Stimulated activated CD4-positive, alpha-beta T cell treated with anti-CD3 and anti-CD28 coated beads, TNF-alpha, amount 100 ng/mL, for 1 hour (primary cell): ENCODE data around the gene TYW1B.
"Not testable (repeated sequence)": the region's sequence is repeated elsewhere in the genome, so short reads cannot be mapped to it uniquely, and the experiment has no call there.

ENCODE experiments used
- DNase-seq, 3 donors: peaks; one replicate each; pipeline ENCODE4 v3.0.0-alpha.2; 2020; ENCODE audit warnings: low read depth in 3 of 3, low spot score in 1 of 3

TYW1B gene

GRCh38 chr7:72754312-72754711 lies 73.7 kb downstream of the TYW1B start:
- DNase-seq, result no peak

- DNase-seq, result no peak
These were observed 74.2 kb downstream of the TYW1B start for GRCh38 chr7:72753781-72754180.

GRCh38 chr7:72753229-72753628 lies 74.8 kb downstream of the TYW1B start:
- not testable (repeated sequence) for DNase-seq

GRCh38 chr7:72751978-72752377 lies 76.0 kb downstream of the TYW1B start:
- DNase-seq, result no peak

DNA sequence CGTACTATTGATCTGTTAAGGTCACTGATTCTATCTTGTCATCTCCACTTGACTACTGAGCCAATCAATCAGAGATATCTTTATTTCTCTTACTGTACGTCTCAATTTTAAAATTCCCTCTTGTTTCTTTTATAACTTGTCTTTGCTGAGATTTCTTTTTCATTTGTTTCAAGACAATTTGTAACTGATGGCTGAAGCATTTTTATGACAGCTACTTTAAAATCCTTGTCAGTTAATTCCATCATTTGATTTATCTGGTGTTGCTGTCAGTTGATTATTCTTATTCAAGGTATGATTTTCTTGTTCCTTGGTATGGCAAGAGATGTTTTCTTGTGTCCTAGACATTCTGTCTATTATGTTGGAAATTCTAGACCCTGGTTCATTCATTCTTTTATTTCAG lies 76.6 kb downstream of the TYW1B start:
- no peak for DNase-seq

DNA sequence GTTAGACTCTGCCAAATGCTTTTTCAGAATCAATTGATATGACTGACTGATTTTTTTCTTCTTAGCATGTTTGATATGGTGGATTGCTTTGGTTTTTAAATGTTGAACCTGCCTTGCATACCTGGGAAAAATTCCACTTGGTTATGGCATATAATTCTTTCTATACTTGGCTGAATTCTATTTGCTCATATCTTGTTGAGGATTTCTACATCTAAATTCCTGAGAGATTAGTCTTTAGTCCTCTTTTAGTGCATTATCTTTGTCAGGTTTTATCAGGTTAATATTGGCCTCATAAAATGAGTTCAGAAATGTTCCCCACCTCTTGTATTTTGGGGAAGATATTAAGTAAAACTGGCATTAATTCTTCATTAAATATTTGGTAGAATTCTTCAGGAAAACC lies 79.4 kb downstream of the TYW1B start:
- DNase-seq, result not testable (repeated sequence)

DNA sequence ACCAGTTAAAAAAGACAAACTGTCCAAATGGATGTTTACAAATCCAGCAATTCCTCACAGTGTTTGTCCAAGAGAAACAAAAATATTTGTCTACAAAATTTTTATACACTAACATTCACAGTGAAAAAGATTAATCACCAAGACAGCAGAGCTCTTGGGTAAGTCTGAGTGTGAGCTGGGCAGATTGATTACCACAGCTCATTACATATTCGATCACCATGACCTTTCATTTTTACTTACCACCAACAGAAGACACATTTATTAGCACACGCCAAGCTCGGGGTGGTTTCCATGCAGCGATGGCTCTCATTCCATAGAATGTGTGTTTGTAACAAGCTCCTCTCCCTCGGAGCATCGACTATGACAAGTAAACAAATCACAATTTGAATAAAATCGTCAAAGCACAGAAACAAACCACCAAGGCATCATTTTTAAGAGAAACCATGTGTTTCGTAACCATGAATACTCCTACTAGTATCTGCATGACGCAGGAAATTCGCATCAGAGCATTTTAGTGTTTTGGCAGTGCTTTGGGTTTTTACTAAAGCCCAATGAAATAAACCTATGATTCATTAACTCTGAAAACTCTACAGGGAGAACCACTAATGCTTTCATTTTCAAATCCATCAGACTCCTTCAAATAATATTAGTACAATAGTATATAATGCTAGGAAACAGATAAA lies 83.6 kb downstream of the TYW1B start:
- DNase-seq, result not testable (repeated sequence)

- not testable (repeated sequence) for DNase-seq
These were observed 84.2 kb downstream of the TYW1B start for GRCh38 chr7:72743801-72744200.

DNA sequence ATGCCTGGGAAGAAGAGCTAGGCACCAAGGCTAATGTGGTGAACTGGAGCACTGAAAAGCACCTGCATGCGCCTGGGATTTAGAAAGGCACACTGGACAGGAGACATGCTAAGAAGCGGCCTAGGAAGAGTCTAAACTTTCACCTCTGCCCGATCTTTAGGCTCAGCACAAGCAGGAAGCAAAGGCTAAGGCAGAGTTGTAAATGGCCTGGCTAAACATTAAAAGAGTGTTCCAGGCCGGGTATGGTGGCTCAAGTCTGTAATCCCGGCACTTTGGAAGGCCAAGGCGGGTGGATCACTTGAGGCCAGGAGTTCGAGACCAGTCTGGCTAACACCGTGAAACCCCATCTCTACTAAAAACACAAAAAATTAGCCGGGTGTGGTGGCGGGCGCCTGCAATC lies 88.3 kb downstream of the TYW1B start:
- DNase-seq, result not testable (repeated sequence)

DNA sequence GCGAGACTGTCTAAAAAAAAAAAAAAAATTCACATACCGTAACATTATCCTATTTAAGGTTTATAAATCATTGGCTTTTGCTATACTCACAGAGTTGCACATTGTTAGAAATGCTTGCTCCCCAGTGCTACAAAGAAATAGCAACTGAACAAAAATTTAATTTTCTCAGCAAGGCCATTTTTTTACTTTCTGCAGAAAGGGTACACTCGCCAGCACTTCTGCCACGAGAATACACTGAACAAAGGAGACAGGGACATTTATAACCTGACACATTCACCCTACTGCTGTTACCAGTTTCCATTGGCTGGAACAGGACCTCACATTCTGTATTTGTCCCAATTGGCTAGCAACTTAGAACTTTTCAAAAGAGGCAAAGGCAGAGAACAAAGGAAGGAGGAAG lies 92.1 kb downstream of the TYW1B start:
- not testable (repeated sequence) for DNase-seq

- DNase-seq, result not testable (repeated sequence)
These were observed 97.2 kb downstream of the TYW1B start for GRCh38 chr7:72730815-72731214.

DNA sequence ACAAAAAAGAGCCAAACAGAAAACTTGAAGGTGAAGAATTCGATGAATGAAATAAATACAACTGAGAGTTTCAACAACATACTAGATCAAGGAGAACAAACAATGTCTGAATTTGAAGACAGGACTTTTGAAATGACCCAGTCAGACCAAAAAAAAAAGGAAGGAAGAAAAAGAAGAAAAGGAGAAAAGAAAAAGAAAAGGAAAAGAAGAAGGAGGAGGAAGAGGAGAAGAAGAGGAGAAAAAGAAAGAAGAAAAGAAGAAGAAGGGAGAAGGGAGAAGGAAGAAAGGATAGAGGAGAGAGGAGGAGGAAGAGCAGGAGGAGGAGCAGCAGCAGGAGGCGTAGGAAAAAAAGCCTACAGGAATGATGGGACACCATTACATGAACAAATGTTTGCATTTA lies 97.6 kb downstream of the TYW1B start:
- DNase-seq, result not testable (repeated sequence)

DNA sequence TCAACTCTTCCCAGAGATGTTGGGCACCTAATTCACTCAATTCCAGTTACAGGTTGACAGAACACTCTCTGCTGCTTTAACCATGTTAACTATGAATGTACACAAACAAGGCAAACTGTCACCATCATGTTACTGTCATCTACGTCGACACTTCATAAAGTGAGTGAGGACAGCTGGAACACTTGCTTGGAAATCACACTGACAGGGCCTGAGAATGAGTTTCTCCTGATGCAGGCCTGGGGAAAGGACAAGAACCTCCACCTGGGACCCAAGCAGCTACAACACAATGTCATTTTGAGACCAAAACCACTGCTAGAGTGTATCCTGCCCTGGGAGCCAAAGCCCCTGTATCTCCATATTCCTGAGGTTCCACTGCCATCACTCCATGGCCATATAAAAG lies 98.9 kb downstream of the TYW1B start:
- DNase-seq, result not testable (repeated sequence)

- DNase-seq, result not testable (repeated sequence)
These were observed 105.3 kb downstream of the TYW1B start for GRCh38 chr7:72722694-72723093.

- DNase-seq, result not testable (repeated sequence)
These were observed 107.1 kb downstream of the TYW1B start for GRCh38 chr7:72720890-72721289.

DNA sequence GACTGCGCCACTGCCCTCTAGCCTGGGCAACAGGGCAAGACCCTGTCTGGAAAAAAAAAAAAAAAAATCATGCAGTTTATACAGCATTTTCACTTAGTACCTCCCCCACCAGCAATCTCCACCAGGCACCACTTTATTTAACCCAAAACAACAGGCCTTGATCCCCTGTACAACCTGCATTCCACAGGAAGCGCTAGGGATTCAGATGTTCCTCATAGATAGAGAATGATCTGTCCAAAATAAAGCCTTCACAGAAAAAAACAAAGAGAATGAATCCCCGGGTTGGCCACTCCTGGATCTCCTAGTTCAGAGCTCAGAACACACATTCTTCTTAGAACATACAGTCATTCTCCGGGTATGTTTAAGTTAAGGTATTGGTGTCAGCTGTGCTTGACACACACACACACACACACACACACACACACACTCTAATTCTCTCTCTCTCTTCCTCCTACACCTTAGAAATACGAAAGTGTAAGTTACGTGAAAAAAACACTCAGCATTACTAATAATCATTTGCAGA lies 110.7 kb downstream of the TYW1B start:
- DNase-seq, result not testable (repeated sequence)

GRCh38 chr7:72711927-72712326 lies 116.1 kb downstream of the TYW1B start:
- DNase-seq, result not testable (repeated sequence)

- no peak for DNase-seq
These were observed 117.0 kb downstream of the TYW1B start for GRCh38 chr7:72710983-72711382.

DNA sequence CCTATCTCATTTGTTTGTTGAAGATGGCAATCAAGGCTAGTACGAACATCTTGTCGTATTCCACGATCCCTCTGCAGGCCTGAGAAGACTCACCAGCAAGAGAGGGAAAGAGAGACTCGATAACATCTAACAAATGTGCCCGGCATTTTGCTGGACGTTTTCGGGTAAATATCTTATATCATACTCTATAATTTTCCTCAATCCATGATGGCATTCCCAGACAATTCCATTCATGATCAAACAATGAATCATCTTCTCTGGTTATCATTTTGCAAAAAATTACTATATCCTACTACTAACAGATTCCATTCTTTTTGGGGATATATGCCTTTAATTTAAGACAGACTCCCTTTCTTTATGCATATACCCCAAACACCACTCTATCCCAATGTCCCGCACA lies 118.1 kb downstream of the TYW1B start:
- DNase-seq, result no peak

GRCh38 chr7:72708371-72709050 lies 119.5 kb downstream of the TYW1B start:
- DNase-seq, result not testable (repeated sequence)

GRCh38 chr7:72706521-72706920 lies 121.5 kb downstream of the TYW1B start:
- no peak for DNase-seq

- DNase-seq, result not testable (repeated sequence)
These were observed 122.3 kb downstream of the TYW1B start for GRCh38 chr7:72705693-72706092.
